Skin epidermis (tissue), 12 donors: ENCODE results near the gene BTBD8.
"Not testable (repeated sequence)": the region's sequence is repeated elsewhere in the genome, so short reads cannot be mapped to it uniquely, and the experiment has no call there.

Experiments used
- H3K27ac ChIP-seq, 21 experiments: fragments of 200-600 bp; sonication (generic) in 11 of 21; one replicate each; pipeline ENCODE4 v1.5.0; 2020; ENCODE audit warnings: mild to moderate bottlenecking in 3 of 21, inconsistent platforms in 2 of 21, moderate library complexity in 2 of 21
- H3K4me3 ChIP-seq, 7 experiments: fragments of 200-600 bp; sonication (generic) in 2 of 7; one replicate each; pipeline ENCODE4 v1.5.0; 2020; ENCODE audit warnings: inconsistent platforms in 2 of 7, mild to moderate bottlenecking in 2 of 7, moderate library complexity in 1 of 7

The BTBD8 gene

DNA sequence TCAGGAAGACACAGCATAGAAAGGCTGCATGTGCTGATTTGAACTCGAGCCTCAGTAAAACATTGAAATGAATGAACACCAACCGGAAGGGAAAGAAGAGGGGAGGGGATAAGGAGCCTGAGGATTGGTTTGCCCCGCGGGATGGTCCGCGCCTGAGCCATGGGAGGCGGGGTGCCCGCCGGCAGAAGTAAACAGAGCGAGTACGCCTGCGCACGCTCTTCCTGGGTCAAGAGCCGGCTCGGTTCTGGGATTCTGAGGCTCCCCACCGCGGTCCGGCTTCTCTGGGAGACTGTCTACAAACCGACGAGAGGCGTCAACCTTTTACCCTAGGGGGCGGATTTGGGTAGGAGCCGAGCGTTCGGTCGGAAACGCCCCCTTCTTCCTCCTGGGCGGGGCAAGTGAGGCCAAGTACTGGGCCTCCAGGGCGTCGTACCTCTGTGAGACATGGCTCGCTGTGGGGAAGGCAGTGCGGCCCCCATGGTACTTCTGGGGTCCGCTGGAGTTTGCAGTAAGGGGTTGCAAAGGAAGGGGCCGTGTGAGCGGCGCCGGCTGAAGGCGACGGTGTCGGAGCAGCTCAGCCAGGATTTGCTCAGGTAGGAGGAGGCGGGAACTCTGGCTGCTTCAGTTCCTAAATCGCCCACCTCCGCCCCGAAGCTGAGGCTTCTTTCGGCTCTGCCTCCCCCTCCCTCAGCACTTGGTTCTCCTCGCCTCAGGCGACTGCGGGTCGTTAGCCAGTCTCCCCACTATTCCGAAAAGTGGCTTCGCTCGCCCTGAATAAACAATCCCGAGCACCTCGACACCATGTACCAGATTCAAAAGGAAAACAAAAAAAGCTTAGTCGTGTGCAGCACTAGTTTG lies at the start of gene BTBD8:
Gene BTBD8 (plus strand): TSS at position 218 of the 858 bp plus-strand sequence. CDS start 227 bp downstream, at position 445.
- Histone ChIP-seq H3K27ac (peak within 1 kb of the TSS in 20 of 21 experiments; percentile 21 to 87 (median 70)), H3K4me3 (peak within 1 kb of the TSS; percentile 47 to 86 (median 75))

- Histone ChIP-seq H3K27ac (peak overlapping the region in 1 of 21 experiments; percentile 42), H3K4me3 (peak overlapping the region in 1 of 7 experiments; percentile 21)
These were observed 49.5 kb upstream of the BTBD8 start for GRCh38 chr1:92030656-92031107.

DNA sequence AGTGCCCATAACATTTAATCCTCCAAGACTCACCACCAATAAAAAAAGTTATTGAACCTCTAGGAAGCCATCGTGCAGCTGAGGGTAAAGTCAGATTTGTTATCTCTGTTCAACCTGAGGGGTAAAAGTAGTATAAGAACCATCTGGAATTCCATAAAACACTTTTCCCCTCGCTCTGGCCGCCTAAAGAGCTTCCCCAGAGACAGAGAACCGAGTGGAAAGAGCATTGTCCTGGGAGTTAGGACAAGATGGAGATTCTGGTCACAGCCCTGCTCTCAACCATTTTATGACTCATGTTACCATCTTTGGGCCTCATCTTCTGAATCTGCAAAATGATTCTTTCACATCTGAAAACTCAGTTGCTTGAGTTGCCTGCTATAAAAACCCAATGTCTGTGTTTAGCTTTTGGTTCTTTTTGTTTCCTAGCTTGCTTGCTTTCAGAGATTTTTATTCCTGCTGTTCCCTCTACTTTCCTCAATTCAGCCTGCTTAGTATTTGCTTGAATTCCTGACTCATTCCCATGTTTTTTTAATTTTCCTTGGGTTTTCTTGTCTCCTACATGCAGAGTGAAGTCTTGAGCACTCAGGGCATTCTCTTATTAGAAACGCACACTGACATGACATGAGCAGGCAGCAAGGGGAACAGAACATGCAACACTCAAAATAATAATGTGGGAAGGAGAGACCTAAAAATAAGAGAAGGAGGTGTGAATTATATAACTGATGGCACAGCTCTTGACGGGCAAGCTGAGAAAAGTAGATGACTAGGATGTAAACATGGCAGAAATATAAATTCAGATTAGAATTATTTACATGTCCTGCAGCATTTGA lies 48.6 kb upstream of the BTBD8 start:
- Histone ChIP-seq H3K4me3 (no peak overlapping the region), H3K27ac (no peak overlapping the region)

DNA sequence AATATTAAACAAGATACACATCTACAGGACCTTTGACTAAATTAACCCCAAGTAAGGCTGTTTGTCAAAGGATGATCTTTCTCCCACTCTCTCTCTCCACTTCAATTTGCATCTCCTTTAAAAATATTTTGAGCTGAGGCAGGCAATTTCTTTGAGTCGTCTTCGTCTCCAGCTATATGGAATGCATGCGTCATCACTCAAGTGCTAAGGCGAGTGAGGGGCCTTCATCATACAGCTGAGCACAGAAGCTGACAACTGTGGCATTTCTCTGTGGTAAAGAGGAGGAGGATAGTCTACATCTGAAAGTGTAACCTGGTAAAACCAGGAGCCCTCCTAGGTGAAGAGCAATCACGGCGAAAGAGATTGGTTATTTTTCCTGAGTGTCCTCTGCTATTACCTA lies 42.7 kb upstream of the BTBD8 start:
- H3K4me3 ChIP-seq, result no peak overlapping the region
- H3K27ac ChIP-seq, result no peak overlapping the region

DNA sequence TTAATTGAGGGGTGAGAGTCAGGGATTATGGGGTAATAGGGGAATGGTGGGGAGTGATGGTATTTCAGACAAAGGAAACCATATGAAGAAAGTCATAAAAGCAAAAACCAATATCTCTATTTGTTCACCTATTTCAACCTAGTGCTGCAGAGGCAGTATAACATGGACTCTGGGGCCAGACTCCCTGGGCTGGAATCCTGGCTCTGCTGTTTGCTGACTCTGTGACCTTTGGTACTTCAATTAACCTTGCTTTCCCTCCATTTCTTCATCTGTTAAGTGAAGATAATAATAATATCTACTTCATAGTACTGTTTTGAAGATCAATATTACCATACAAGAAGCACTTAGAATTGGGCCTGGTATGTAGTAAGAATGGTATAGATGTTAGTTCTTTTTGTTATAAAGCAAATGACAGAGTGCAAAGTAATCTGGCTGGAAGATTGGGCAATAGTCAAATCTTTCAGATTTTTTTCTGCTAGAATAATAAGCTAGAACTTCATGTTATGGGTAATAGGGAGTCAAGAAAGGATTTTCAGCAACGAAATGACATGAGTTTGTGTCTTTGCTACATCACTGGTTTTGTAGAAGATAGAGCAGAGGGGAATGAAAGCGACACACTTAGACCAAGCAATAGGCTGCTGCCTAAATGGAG lies 41.3 kb upstream of the BTBD8 start:
- Histone ChIP-seq H3K4me3 (no peak overlapping the region), H3K27ac (no peak overlapping the region)

DNA sequence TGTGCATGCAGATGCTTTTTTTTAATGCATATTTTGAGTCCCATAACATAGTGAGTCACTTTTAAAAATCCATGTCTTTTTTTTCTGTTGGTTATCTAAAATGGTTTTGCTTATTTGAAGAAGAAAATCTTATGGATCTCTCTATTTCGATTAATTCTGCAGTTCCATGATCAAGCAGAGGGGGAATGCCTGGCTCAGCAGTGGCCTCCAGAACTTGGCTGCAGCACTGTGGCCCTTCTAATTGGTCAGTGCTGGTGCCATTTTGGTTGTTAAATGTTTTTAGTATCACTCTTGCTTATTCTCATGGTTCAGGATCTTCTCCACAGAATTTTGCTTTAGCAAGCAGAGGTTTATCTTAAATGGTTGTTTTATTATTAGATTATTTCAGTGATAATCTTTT lies 39.2 kb upstream of the BTBD8 start:
- H3K4me3 ChIP-seq, result no peak overlapping the region
- H3K27ac ChIP-seq, result no peak overlapping the region

- Histone ChIP-seq H3K27ac (no peak overlapping the region), H3K4me3 (no peak overlapping the region)
These were observed 36.5 kb upstream of the BTBD8 start for GRCh38 chr1:92043621-92044020.

- H3K4me3 ChIP-seq, result no peak overlapping the region
- no peak overlapping the region for H3K27ac ChIP-seq
These were observed 34.2 kb upstream of the BTBD8 start for GRCh38 chr1:92045766-92046495.

- H3K4me3 ChIP-seq, result no peak overlapping the region
- no peak overlapping the region for H3K27ac ChIP-seq
These were observed 28.2 kb upstream of the BTBD8 start for GRCh38 chr1:92051948-92052347.

- Histone ChIP-seq H3K27ac (no peak overlapping the region), H3K4me3 (no peak overlapping the region)
These were observed 15.1 kb upstream of the BTBD8 start for GRCh38 chr1:92065042-92065441.

DNA sequence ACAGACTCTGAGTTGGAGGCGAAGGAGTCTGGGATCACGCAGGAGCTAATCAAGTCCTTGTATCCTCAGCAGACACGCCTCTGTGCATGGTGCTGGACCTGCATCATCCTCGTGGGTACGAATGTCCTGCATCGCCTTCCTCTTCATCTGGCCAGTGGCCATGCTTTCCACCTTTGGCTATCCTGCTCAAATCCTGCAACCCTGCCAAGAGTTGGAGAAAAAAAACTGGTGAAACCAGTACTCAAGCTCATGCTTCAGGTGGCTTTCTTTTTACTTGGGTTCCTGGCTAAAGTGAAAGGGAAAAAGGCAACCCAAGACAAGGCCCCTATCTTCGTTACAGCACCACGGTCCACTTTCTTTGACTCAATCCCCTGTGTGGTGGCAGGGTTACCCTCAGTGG lies 13.8 kb upstream of the BTBD8 start:
- Histone ChIP-seq H3K4me3 (no peak overlapping the region), H3K27ac (no peak overlapping the region)

DNA sequence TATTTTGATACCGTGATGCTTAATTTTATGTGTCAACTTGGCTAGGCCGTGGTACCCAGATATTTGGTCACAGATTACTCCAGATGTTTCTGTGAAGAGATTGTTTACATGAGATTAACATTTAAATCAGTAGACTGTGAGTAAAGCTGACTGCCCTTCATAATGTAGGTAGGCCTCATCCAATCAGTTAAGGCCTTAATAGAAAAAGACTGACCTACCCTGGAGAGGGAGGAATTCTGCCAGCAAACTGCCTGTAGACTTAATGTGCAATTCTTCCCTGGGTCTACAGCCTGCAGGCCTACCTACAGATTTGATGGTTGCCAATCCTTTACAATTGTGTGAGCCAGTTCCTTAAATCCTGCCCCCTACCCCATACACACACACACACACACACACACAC lies 9.3 kb upstream of the BTBD8 start:
- Histone ChIP-seq H3K4me3 (no peak overlapping the region), H3K27ac (no peak overlapping the region)

DNA sequence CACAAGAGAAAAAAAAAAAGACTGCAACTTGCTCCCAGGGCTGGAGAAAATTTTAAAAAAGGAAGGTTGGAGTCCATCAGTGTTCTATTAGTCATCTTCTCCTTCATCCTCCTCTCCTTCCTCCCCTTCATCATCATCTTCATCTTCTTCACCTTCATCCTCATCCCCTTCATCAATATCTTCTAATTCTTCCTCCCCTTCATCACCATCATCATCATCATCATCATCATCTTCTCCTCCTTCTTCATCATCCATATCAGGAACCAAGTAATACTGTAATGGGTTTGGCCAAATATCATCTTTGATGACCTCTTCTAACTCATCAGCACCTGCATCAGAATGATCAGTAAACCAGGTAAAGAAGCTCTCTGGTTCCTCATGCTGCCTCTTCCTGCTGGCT lies 5.7 kb upstream of the BTBD8 start:
- not testable (repeated sequence) for H3K4me3 ChIP-seq

GRCh38 chr1:92075311-92075710 lies 4.8 kb upstream of the BTBD8 start, which contains the start of gene SETSIP:
SETSIP (minus strand) TSS chr1:92075411; CDS start chr1:92075411, 0 bp downstream.
- H3K4me3 ChIP-seq, result no peak within 1 kb of the TSS
- H3K27ac ChIP-seq, result no peak within 1 kb of the TSS

More for the DNA sequence above, 5.7 kb upstream of the BTBD8 start:
- H3K27ac ChIP-seq, result not testable (repeated sequence)

GRCh38 chr1:92076363-92076762 lies 3.8 kb upstream of the BTBD8 start:
- Histone ChIP-seq H3K4me3 (no peak overlapping the region), H3K27ac (no peak overlapping the region)

DNA sequence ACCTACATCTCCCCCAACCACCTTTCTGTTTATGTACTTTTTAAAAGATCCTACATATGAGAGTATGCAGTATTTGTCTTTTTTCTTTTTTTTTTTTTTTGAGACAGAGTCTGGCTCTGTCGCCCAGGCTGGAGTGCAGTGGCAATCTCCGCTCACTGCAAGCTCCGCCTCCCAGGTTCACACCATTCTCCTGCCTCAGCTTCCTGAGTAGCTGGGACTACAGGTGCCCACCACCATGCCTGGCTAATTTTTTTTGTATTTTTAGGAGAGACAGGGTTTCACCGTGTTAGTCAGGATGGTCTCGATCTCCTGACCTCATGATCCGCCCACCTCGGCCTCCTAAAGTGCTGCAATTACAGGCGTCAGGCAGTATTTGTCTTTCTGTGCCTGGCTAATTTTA lies 2.1 kb upstream of the BTBD8 start:
- H3K4me3 ChIP-seq, H3K27ac ChIP-seq: not testable (repeated sequence)

GRCh38 chr1:92079441-92079840 lies 704 bp upstream of the BTBD8 start:
- H3K27ac ChIP-seq, result peak overlapping the region in 2 of 21 experiments; percentile 70 to 78
- peak overlapping the region in 1 of 7 experiments; percentile 75 for H3K4me3 ChIP-seq

GRCh38 chr1:92081031-92081430 lies 886 bp downstream of the BTBD8 start:
- H3K4me3 ChIP-seq, result peak overlapping the region; percentile 47 to 86 (median 75)
- peak overlapping the region in 15 of 21 experiments; percentile 21 to 87 (median 72) for H3K27ac ChIP-seq

DNA sequence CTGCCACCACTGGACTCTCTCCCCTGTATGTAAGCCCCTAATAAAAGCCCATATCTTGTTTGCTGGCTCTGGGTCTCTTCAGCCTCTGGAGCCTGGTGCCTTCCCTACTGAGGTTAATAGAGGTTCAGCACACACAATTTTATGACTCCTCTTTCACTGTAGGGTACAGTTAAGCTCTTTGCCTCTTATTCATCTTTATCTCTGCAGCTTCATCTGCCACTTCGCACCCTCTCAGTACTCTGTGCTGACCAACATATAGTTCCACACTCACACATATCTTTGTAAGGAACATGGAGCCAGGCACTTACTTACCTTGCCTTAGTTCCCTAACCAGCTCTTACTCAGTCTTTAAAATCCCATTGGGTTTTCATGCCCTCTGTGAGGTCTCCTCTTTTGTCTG lies 4.5 kb downstream of the BTBD8 start:
- Histone ChIP-seq H3K27ac (no peak overlapping the region), H3K4me3 (no peak overlapping the region)
